Stimulated activated CD4-positive, alpha-beta T cell treated with anti-CD3 and anti-CD28 coated beads, TNF-alpha, amount 100 ng/mL, for 4 hours (primary cell): ENCODE measurements around the gene TPSB2.
"Not testable (repeated sequence)": the region's sequence is repeated elsewhere in the genome, so short reads cannot be mapped to it uniquely, and the experiment has no call there.

Experiments
- DNase-seq, 3 experiments: peaks; one replicate each; pipeline ENCODE4 v3.0.0-alpha.2; 2020; ENCODE audit warnings: low read depth in 3 of 3

Gene TPSB2

DNA sequence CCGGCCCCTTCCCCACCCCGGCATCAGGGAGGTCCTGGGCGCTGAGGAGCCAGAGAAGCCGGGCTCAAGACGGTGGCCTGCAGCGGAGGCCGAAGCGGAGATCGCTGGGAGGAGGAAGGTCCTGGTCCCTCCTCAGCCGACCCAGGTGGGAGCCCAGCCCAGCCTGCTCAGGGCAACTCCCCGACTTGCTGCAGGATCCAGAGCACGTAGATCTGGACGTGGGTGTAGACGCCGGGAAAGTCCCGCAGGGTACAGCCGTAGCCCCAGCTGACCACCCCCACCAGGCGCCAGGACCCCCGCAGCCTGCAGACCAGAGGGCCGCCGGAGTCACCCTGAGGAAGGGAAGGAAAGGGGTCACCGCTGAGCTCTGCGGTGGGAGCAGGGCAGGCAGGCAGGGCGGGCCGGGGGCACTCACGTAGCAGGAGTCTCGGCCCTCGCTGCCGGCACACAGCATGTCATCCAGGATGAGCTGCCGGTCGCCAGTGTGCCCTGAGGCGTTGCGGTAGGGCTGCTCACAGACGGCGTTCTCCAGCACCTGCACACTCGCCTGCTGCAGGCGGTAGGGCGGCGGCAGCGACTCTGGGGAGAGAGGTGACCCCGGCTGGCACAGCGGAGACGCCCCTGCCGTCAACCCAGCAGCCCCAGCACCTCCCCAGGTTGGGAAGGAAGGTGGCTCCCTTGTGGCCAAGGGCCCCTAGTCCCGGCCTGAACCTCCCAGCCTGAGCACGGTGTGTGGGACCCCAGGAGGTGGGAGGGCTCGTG is 31.3 kb upstream of the TPSB2 start:
- no peak for DNase-seq

DNA sequence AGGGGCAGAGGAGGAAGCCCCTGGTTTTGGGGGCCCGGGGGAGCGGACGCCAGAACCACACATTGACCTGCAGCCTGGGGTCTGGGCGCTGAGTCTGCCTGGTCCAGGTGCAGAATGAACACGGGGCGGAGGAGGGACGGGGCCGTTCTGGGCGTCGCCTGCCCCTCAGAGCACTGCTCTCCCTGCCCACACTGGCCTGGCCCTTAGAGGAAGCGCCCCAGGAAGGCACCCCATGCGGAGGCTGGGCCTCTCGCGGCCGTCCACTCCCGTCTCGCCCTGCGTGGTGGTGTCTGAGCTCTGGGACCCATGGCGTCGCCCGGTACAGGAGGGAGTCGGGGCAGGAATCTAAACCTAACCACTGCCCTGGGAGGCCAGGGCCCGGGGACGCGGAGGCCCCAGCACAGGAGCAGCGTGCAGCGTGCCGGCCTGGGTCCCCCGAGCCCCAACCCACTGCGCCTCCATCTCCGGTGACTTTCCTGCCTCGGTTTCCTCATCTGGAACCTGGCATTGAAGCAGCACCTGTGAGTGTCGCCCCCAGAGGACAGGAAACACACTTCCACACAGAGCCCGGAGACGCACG is 30.2 kb upstream of the TPSB2 start:
- DNase-seq = no peak

DNA sequence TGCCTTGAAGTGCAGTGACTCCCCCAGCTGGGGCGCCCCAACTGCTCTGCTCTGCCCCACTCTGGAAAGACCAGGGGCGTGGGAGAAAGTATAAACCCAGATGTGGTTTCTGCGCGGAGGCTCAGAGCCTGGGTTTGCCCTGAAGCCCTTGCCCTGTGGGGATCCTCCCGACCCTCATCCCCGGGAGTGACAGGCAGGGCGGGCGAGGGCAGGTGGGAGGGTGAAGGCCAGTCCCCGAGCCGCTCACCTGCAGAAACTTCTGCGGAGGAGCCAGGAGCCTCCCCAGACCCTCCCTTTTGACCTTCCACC is 29.7 kb upstream of the TPSB2 start:
- DNase-seq = no peak

DNA sequence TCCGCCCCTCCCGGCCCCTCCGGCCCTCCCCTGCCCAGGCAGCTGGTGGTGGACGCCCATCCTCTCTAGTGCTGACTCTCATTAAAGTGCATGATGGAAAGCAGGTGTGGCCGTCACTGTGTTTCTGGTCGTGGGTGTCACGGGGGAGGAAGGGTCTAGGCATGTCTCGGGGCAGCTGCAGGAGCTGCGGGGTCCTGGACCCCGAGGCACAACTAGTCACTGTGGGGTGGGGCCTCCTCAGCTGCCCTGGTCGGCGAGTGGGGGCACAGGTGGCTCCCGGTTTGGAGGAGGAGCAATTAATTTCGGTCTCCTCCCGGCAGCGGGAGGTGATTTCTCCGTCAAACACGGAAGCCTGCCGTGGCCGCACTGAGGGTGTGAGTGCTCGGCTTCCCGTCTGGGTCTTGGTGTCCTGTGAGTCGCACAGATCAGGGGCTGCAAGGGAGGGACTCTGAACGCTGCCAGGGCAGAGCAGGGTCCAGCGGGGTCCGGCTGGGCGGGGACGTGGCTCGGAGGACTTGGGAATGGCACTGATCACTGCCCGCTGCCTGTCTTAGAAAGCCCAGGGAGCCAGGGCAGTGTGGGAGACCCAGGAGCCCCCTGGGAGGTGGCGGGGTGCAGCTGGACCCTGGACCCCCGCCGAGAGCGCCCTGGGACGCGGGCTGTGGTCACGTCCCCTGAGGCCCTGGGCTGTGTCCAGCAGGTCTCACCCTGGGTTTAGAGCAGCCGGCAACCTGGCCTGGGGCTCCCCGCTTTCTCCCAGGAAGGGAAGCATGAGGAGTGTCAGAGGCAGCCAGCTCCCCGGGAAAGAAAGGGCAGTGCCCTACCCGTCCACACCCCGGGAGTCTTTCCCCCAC is 29.1 kb upstream of the TPSB2 start:
- DNase-seq = no peak

DNA sequence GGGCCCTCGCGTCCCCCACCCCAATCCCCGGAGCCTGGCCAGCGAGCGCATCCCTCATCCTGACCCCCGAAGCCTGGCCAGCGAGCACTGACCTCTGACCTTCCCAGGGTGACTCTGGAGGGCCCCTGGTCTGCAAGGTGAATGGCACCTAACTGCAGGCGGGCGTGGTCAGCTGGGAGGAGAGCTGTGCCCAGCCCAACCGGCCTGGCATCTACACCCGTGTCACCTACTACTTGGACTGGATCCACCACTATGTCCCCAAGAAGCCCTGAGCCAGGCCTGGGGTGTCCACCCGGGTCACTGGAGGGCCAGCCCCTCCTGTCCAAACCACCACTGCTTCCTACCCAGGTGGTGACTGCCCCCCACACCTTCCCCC is 28.2 kb upstream of the TPSB2 start:
- no peak for DNase-seq

DNA sequence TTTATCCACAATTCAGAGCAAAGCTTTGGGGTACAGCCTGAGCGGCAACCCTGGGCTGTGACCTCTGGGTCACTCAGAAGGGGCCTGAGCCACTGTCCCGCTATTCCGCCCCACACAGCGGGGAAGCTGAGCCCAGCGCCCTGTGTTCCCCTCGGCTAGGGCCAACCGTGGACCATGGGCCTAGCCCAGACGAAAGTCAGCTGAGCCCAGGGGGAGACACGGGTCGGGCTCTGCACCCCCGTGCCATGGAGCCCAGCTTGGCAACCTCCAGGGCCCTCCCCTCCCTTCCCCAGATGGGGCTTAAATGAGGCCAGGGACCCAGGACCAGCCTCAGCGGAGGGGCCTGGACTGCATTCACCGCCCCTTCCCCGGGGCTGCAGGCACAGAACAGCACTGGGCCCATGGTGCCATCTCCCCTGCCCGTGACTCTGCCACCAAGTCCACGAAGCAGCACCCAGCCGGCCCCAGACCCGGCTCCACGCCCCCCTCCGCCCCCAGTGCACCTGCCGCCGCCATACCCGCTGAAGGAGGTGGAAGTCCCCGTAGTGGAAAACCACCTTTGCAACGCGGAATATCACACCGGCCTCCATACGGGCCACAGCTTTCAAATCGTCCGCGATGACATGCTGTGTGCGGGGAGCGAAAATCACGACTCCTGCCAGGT is 27.7 kb upstream of the TPSB2 start:
- DNase-seq = no peak

DNA sequence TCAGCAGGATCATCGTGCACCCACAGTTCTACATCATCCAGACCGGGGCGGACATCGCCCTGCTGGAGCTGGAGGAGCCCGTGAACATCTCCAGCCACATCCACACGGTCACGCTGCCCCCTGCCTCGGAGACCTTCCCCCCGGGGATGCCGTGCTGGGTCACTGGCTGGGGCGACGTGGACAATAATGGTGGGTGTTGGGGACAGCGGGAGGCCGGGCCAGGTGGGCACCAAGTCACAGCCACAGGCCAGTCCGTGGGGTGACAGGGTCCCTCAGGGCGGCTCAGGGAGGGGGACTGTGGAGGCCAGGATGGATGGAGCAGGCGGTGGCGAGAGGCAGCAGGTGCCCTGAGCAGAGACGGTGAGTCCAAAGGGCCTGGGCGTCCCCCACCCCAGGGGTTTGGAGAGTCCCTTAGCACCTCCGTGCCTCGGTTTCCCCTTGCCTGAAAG is 26.9 kb upstream of the TPSB2 start:
- no peak for DNase-seq

DNA sequence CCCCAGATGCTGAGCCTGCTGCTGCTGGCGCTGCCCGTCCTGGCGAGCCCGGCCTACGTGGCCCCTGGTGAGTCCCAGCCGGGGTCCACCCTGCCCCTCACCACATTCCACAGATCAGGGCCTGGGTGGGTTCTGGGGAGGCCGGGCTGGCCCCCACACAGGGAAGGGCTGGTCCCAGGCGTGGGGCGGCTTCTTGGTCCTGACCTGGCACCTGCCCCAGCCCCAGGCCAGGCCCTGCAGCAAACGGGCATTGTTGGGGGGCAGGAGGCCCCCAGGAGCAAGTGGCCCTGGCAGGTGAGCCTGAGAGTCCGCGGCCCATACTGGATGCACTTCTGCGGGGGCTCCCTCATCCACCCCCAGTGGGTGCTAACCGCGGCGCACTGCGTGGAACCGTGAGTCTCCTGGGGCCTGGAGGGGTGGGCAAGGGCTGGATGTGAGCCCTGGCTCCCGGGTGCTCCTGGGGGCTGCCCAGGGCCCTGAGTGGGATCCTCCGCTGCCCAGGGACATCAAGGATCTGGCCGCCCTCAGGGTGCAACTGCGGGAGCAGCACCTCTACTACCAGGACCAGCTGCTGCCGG is 26.4 kb upstream of the TPSB2 start:
- not testable (repeated sequence) for DNase-seq

DNA sequence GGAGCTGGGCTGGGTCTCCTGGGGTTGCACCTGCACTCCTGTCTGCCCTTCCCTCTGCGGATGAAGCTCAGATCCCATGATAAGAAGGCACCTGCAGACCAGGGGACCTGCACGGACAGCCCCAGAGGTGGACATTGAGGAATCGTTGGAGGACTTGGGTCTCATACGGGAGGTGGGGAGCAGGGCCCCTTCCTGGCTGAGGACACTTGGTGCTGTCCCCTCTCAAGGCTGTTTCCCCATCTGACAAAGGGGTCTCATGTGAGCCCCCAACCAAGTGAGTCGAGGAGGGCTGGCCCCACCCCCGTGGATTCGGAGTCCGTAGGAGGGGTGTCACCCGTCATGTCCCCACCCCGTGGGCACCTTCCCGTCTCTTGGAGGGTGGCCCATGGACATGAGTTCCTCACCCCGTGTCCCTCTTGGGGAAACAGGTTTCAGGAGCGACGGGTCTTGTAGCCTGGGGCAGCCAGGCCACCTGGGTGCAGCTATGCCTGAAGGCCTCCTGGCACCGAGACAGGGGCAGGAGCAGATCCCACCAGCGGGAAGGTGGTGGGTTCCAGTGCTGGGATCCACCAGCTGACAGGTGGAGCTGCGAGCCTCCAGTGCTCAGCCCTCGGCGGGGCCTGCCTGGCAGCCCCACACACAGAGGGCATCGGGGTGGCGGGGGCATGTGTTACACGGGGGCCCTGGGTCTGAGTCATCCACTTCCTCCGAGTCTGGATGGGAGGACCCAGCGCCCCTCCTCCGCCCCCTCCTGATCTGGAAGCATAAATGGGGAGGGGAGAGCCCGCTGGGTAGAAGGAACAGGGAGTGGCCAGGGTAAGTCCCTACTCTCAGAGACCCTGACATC is 25.5 kb upstream of the TPSB2 start, which contains the start of gene TPSD1:
Gene TPSD1 (plus strand): TSS at position 794 of the 847 bp plus-strand sequence. CDS start 212 bp downstream, outside the sequence.
- not testable (repeated sequence) for DNase-seq

DNA sequence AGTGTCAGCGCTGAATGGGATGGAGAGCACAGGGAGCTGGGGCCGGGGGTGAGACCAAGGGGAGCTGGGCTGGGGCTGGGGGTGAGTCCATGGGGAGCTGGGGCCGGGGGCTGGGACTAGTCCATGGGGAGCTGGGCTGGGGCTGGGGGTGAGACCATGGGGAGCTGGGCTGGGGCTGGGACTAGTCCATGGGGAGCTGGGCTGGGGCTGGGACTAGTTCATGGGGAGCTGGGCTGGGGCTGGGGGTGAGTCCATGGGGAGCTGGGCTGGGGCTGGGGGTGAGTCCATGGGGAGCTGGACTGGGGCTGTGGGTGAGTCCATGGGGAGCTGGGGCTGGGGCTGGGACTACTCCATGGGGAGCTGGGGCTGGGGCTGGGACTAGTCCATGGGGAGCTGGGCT is 24.8 kb upstream of the TPSB2 start:
- DNase-seq = not testable (repeated sequence)

DNA sequence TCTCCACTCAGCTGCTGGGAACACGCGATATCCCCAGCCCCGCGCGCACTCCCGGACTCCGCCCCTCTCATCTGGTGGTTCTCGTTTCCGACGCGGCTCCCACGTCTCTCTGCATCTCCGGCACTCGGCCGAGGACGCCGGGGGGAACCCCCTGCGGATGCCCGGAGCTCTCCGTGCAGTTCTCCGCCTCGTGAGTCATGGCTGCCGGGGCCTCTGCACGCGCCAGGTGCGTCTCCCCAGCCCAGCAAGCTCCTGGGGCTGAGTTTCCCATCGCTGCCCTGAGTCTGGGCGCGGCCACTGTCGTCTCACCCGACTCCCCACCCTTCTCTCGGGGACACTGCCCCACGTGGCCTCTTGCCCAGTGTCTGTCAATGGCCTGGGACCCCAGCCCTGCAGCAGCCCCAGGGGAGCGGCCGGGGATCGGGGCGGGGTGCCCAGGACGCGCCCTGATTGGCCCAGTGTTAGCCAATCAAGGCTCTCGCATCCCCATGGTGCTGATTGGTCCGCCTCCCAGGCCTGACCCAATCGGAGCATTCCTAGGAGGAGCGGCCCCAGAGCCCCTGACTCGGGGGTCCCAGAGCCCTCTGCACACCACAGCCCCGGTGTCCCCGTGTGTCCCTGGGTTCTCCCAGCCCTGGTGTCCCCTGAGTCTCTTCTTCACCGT is 23.8 kb upstream of the TPSB2 start:
- DNase-seq = not testable (repeated sequence)

DNA sequence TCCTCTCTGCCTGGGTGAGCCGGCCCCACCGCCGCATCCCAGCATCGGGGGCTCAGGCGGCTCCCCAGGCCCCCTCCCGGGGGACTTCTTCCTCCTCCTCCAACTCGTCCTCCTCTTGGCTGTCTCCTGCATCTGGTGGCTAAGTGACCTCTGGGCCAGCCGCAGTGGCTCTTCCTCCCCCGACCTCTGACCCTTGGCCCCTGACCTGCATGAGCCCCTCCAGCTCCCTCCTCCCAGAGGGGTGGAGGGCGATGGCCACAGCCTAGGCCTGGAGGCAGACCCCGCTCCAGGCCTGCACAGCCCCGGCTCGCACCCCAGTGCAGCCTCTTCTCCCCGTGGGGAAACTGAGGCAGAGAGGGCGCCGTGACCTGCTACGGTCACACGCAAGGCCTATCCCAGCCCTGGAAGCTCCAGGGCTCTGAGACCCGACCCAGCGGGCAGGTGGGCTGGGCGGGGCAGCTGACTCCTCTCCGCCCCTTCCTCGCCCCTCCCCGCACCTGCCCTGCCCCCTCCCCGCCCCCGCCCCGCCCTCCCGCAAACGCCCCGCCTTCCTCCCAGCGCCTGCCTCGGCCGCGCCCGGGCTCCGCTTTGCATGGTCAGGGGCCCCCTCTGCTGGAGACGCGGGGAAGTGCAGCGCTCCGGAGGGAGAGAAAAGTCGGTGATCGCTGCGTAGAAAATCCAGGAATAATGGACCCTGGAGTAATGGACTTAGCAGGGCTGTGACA is 19.2 kb upstream of the TPSB2 start:
- DNase-seq = not testable (repeated sequence)

DNA sequence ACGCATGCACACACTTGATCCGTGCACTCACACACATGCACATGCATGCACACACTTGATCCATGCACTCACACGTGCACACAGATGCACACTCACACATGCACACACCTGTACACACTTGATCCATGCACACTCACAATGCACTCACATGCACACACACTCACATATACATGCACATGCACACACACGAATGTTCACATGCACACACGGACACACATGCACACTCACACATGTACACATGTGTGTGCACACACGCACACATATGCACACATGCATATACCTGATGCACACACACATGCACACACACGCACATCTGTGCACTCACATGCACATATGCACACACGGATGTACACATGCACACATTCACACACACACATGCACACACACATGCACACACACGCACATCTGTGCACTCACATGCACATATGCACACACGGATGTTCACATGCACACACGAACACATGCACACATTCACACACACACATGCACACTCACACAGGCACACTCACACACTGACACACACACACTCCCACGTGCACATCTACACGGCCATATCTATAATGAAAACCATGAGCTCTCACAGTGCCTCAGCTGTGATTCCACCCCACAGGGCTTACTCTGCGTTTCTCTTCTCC is 18.0 kb upstream of the TPSB2 start:
- not testable (repeated sequence) for DNase-seq

DNA sequence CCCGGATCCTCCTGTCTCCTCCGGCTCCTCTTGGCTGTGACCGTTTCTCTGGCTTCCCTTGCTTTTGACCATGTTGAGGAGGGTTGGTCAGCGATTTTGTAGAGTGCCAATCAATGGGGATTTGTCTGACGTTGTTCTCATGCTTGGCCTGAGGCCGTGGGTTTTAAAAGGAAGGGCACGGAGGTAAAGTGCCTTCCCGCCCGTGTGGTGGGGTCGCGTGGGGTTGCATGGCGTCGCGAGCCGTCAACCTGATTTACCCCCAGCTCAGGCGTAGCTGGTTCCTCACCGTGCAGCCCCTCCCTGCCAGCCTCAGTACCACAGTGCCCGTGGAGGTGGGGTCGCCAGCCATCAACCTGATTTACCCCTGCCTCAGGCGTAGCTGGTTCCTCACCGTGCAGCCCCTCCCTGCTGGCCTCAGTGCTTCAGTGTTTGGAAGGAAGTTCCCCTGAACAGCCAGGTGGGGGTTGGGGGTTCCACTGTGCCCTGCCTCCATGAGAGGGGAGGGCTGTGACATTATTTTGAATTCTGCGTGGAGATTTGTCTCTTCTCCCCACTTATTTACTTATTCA is 15.6 kb upstream of the TPSB2 start:
- DNase-seq = no peak

DNA sequence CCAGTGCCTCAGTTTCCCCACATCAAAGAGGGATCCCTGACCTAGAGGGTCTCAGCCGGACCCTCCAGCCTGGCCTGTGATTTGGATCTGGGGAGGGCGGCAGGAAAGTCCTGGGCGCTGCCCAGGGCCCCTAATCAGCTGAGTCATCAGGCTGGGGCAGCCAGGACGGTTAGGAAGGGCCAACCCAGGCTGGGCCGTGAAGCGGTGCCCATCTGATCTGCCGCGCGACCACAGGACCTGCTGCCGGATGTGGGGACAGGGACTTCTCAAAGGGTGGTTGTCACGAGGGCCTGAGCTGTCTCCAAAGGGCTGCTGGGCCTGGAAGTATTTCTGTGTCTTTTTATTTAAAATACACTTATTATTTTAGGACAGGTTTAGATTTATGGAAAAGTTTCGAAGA is 14.9 kb upstream of the TPSB2 start:
- no peak for DNase-seq

DNA sequence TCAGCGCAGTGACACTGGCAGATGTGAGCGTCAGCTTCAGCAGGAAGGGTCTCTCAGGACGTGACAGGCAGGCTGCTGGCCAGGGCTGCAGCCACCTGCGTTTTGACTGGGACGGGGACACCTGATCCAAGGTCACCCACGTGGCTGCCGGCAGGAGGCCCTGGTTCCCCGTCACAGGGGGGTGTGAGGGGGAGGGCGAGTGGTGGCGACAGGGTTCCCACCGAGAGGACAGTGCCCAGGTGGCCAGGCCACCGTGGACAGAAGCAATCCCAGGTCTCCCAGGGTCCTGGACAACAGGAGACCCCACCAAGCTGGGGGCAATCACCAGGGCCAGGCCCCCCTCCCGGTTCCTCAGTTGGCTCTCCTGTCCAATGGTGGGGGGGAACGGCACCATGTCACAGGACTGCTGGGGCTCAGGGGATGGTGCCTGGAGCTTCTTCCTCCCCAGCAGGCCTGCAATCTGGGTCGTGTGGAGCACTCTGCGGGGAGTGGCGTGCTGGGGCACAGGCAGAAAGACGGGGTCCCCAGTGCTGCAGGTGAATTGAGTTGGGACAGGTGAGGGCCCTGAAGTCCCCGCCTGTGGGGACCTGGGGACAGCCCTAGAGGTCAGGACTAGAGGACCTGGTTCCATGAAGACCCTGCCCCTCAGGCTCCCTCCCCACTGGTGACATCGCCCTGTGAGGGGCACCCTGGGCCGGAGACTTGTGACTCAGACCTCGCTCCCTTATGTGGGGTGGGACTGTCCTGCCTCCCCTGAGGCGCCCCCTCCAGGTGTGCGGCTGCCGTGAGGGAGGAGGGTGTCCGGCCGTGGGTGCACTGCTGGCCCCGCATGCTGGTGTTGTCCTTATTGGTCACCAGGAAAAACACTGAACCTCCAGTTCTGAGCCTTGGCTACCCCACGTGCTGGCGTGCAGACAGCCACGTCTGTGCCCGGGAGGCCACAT is 14.2 kb upstream of the TPSB2 start:
- not testable (repeated sequence) for DNase-seq

DNA sequence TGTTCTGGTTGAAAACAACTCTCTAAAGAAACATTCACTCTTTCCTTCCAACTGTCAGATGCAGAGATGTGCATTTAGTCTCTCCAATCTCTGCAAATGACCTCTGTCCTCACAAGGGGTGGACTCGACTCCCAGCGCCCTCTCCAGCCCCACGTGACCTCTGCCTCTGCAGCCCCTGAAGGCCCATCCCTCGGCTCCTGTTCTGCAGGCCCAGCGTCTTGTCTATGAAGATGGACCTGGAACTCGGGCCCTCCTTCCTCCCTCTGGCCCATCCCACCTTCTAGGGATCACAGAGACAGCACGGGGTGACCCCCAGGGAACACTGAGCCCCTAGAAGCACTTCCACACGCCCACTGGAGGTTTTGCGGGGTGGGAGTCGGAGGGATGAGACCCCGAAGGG is 13.4 kb upstream of the TPSB2 start:
- DNase-seq = not testable (repeated sequence)

DNA sequence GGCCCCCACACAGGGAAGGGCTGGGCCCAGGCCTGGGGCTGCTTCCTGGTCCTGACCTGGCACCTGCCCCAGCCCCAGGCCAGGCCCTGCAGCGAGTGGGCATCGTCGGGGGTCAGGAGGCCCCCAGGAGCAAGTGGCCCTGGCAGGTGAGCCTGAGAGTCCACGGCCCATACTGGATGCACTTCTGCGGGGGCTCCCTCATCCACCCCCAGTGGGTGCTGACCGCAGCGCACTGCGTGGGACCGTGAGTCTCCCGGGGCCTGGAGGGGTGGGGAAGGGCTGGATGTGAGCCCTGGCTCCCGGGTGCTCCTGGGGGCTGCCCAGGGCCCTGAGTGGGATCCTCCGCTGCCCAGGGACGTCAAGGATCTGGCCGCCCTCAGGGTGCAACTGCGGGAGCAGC is 11.1 kb upstream of the TPSB2 start:
- not testable (repeated sequence) for DNase-seq
